GM21423 (cell line): ENCODE data around the gene SHISA9.
"Not testable (repeated sequence)": the region's sequence is repeated elsewhere in the genome, so short reads cannot be mapped to it uniquely, and the experiment has no call there.

Source experiments
- ATAC-seq: cut with Tn5 transposase; IDR thresholded peaks from one replicate; pipeline ENCODE4 v1.9.1; 2021; ENCODE audit warnings: mild to moderate bottlenecking, moderate library complexity; ENCODE audit not compliant: unreplicated experiment

The SHISA9 gene

DNA sequence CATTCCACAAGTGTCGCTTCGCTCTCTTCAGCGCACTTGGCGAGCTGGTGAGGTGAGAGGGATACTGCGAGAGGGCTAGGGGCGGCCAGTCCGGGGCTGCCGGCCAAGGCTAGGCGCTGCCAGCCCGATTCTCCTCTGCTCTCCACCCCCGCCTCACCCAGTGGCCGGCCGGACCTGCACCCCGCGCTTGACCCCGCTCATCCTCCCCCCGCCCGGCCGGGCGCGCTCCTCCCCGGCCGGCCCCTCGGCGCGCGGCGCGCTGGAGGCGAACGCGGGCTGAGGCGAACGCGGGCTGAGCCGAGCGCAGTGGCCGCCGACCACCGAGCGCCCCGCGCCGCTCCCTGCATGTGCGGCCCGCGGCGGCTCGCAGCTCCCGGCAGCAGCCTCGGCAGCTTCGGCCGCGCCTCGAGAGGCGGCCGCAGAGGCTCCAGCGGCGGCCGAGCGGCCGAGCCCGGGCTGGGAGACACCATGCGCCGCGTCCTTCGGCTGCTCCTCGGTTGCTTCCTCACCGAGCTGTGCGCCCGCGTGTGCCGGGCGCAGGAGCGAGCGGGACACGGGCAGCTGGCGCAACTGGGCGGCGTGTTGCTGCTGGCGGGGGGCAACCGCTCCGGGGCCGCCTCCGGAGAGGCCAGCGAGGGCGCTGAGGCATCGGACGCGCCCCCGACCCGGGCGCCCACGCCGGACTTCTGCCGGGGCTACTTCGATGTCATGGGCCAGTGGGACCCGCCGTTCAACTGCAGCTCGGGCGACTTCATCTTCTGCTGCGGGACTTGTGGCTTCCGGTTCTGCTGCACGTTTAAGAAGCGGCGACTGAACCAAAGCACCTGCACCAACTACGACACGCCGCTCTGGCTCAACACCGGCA, at the start of gene SHISA9:
SHISA9 (plus strand) TSS at position 2 of the 865 bp plus-strand sequence.
- ATAC-seq: no peak

GRCh38 chr16:12853972-12854371, 47.4 kb upstream of the SHISA9 start:
- no peak for ATAC-seq

- not testable (repeated sequence) for ATAC-seq
Measured at GRCh38 chr16:12857435-12857834, 44.0 kb upstream of the SHISA9 start.

- no peak for ATAC-seq
Measured at GRCh38 chr16:12862327-12862726, 39.1 kb upstream of the SHISA9 start.

DNA sequence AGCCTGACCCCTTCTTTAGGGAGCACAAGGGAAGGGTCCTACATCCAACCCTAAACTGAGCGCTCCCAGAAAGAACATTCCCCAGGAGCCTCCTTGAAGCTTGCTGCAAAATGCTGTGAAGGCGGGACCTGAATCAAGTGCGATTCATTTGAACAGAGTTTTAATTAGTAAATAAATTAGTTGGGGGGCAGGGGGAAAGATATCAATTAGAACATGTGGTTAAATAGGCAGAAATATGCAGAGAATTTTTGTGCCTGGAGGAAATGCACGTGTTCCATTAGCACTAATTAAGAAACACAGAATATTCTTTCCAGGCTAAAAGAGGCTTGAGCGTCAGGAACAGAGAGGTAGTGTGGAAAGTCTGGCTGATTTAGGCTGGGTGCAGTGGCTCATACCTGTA, 38.5 kb upstream of the SHISA9 start:
- ATAC-seq: no peak

DNA sequence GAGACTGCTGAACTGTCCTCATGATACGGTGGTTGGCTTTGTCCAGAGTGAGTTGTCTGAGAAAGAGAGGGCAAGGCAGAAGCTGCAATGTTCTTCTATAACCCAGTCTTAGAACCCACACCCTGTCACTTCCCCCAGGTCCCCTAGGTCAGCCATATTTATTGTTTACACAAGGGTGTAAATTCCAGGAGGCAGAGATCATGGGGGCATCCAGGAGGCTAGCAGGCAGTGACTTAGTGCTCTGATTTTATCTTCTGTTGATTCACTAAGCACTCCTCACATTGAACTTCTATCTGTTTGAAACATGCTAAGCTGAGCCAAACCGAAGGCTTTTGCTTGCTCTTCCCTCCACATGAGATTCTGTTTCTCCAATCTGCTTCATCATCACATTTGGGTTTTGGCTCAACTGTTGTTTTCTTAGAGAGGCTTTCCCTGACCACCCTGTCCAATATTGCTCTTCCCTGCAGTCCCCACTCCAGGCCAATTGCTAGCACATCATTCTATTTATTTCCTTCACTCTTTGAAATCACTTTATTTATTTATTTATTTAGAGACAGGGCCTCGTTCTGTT, 34.3 kb upstream of the SHISA9 start:
- ATAC-seq: no peak

GRCh38 chr16:12868169-12868568, 33.2 kb upstream of the SHISA9 start:
- no peak for ATAC-seq

- no peak for ATAC-seq
Measured at GRCh38 chr16:12868788-12869187, 32.6 kb upstream of the SHISA9 start.

GRCh38 chr16:12869698-12870427, 31.5 kb upstream of the SHISA9 start:
- no peak for ATAC-seq

GRCh38 chr16:12871784-12872183, 29.6 kb upstream of the SHISA9 start:
- no peak for ATAC-seq

- ATAC-seq: no peak
Measured at GRCh38 chr16:12874186-12874585, 27.2 kb upstream of the SHISA9 start.

DNA sequence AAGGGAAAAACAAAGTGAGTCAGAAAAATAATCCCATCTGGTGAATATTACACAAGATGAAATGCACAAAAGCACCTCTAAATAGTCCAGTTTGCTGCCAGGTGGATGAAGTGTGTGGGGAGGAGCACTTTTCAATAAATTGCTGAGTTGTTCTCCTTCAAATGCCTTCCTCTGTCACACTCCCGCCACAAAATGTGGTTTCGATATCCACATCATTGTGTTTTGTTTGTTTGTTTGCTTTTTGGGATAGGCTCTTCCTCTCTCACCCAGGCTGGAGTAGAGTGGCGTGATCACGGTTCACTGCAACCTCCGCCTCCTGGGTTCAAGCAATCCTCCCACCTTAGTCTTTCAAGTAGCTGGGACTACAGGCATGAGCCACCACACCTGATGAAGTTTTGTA, 24.6 kb upstream of the SHISA9 start:
- no peak for ATAC-seq

DNA sequence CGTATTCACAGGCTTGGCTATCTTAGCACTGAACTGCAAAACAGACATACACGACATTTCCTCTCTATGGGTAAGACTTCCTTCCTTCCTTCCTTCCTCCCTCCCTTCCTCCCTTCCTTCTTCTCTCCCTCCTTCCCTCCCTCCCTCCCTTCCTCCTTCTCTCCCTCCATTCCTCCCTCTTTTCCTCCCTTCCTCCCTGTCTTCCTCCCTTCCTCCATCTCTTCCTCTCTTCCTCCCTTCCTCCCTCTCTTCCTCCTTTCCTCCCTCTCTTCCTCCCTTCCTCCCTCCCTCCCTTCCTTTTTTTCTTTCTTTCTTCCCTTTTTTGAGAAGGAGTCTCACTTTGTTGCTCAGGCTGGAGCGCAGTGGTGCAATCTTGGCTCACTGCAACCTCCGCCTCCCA, 22.4 kb upstream of the SHISA9 start:
- ATAC-seq: no peak

GRCh38 chr16:12879812-12880211, 21.6 kb upstream of the SHISA9 start:
- no peak for ATAC-seq

DNA sequence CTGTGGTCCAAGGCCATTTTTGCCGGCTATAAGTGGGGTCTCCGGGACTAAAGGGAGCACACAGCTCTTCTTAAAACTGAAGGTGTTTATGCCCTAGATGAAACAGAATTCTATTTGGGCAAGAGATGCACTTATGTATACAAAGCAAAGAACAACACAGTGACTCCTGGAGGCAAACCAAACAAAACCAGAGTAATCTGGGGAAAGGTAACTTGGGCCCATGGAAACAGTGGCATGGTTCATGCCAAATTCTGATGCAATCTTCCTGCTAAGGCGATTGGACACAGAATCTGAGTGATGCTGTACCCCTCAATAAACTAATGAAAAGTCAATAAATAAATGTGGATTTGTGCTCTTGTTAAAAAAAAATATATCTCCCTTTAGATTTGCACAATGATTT, 20.2 kb upstream of the SHISA9 start:
- ATAC-seq: no peak

DNA sequence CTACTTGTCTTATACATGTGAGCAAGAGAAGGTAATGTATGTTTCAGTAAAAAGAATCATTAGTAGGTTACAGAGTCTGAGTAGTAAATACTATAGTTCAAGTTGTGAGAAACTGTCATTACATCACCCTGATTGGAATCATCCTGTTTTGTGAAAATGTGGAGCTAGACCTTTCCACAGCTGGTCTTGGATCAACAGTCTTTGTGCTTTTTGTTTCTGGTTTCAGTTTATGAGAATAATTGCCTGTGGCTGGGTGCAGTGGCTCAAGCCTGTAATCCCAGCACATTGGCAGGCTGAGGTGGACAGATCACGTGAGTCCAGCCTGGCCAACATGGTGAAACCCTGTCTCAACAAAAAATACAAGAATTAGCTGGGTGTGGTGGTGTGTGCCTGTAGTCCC, 19.7 kb upstream of the SHISA9 start:
- ATAC-seq: no peak

DNA sequence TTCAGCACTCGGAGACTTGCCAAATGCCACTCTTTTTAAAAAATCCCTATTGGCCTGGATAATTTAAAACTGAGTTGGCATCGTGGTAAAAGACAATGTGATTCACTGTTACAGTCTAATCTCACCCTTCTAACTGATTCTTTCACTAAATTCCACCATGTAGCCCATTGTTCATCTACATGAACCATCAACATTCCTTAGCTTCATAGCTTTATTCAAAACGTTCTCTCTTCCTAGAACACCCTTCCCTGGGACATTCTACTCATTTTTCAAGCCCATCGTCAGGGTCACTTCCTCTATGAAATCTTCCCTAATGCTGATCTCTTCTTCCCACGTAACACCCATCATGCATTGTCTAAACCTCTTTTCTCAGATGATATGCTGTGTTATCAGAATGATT, 15.7 kb upstream of the SHISA9 start:
- no peak for ATAC-seq

DNA sequence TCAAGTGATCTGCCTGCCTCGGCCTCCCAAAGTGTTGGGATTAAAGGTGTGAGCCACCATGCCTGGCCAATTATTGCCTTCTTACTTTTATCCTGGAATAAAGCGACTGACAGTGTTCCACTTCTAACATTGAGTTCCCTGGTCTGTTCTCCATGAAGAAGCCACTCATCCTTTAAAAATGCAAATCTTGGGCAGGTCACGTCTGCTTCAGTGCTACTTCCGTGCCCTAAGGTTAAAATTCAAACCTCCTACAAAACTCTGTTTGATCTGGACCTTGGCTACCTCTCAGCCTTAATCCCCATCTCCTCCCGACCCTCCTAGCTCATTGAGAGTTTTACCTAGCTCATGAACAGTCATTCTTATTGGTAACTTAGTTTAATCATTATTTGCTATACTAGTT, 9.6 kb upstream of the SHISA9 start:
- no peak for ATAC-seq

DNA sequence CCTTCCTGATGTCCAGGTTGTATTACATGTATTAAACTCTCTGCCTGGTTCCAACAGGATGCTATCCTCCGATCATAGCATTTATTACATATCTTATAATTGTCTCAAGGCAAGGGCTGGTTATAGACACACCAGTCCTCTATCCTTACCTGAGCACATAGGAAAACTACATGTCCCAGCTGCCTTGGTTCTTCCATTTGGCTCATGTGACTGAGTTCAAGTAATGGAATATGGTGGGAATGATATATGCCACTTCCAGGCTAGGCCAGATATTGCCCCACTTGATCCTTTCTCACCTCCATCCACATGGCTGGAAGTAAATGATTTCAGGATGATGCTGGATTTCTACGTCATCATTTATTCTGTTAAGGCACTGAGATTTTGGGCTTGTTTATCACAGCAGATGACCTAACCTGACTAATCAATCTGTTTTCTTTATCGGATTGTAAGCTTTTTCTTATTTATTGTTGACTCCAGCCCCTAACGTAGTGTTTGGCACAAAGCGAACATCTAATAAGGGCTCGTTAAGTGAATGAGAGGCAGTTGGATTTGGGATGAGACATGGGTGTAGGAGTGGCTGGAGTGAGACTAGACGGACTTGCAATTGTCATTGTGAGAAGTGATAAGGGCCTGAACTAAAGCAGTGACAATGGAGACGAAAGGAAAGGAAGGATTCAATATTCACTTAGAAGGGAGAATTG, 8.2 kb upstream of the SHISA9 start:
- no peak for ATAC-seq

DNA sequence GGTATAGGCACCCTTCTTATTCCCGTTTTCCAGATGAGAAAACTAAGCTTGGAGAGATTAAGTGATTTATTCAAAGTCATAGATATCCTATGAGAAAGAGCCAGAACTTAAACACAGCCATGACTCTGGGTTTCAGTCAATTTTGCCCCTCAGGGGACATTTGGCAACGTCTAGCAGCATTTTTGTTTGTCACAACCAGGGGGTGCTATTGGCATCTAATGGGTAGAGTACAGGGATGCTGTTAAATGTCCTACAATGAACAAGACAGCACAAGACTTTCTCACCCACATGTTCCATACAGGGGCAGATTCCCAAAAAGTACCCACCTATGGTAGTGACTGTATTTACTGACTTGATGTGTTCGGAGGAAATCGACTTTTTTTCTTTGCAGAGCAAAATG, 4.8 kb upstream of the SHISA9 start:
- no peak for ATAC-seq

- ATAC-seq: no peak
Measured at GRCh38 chr16:12898551-12898950, 2.8 kb upstream of the SHISA9 start.
